Measurements from ENCODE around the gene NFRKB.

GRCh38 chr11:129853518-129854231, 41.7 kb downstream of the NFRKB start:
- no peak for TF ChIP-seq CTCF (IDR thresholded peaks at IDR 0.05)
- TF ChIP-seq POLR2A (IDR thresholded peaks at IDR 0.05) = no peak

All from tibial nerve (tissue), 3 donors.